Cerebellar nuclear complex (tissue), 1 donor: ENCODE measurements around the gene SLC19A3.
"Not testable (repeated sequence)": the region's sequence is repeated elsewhere in the genome, so short reads cannot be mapped to it uniquely, and the experiment has no call there.

Experiments used
- DNase-seq, 2 experiments: peaks; one replicate each; lab custom pipeline; 2025; lab: John Stamatoyannopoulos, UW

SLC19A3 gene

GRCh38 chr2:227703280-227703732, 14.5 kb downstream of the SLC19A3 start:
- no peak for DNase-seq

DNA sequence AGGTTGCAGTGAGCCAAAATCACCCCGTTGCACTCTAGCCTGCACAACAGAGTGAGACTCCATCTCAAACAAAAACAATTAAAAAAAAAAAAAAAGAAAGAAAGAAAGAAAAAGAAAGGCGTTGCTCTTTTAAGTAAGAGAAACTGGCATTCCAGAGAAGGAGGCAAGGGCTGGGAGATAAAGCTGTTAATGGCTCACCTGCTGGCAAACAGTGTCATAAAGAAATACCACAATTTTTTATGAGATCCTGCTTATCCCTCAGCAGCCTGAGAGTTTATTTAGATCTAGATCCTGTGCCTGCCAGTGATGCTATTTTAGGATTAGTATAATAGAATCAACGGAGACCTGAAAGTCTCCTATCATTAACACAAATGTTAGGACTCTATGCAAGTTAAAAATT, 16.3 kb downstream of the SLC19A3 start:
- DNase-seq = no peak

GRCh38 chr2:227696990-227697679, 20.7 kb downstream of the SLC19A3 start:
- DNase-seq = no peak

DNA sequence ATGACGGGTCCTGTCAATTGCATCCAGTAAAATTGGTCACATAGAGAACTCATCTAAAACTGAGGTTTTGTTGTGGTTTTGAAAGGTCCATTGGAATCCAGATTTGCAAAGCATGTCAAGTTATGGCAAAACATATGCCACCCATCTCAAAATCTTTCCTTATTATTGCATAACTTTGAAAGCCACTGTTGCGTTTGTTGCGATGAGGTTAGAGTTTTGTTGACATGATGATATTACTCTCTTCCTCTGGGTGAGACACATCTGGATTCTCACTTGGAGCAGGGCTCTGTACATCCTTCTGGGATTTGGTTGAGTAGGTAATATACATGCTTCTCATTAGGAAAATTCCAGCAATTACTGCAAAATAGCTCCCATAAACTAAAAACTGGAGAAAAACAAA, 30.6 kb downstream of the SLC19A3 start:
- DNase-seq = no peak

- DNase-seq = no peak
These were observed 33.6 kb downstream of the SLC19A3 start for GRCh38 chr2:227684258-227684657.

- DNase-seq = no peak
These were observed 39.9 kb downstream of the SLC19A3 start for GRCh38 chr2:227677928-227678327.

DNA sequence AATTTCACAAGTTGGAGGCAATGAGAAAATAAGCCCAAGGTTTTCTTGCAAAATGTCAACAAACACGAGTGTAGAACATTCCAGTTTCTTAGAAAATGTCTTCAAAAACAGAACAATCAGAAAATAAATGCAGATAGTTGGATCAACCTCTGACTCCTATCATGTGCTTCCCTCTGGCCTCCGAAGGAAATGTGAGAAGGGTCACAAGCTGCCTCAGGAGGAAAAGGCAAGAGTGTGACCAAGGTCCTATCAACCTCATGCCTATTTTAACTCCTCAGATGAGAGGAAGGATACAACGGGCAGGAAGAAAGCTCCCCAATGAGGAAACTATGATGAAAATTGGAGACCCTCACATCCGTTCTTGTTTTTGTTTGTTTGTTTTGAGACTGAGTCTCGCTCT, 43.3 kb downstream of the SLC19A3 start:
- no peak for DNase-seq

DNA sequence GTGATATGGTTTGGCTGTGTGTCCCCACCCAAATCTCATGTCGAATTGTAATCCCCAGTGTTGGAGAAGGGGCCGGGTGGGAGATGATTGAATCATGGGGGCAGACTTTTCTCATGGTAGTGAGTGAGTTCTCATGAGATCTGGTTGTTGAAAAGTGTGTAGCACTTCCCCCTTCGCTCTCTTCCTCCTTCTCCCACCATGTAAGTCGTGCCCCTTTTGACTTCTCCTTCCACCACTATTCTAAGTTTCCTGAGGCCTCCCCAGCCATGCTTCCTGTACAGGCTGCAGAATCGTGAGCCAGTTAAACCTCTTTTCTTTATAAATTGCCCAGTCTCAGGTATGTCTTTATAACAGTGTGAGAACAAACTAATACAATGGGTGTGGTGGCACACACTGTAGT, 44.2 kb downstream of the SLC19A3 start:
- not testable (repeated sequence) for DNase-seq

- no peak for DNase-seq
These were observed 46.5 kb downstream of the SLC19A3 start for GRCh38 chr2:227671170-227671905.

- not testable (repeated sequence) for DNase-seq
These were observed 51.1 kb downstream of the SLC19A3 start, which contains the start of gene SCYGR5 for GRCh38 chr2:227666631-227667170. TSS of gene SCYGR5 (plus strand) at chr2:227666804. CDS start at chr2:227666804, 0 bp downstream.

DNA sequence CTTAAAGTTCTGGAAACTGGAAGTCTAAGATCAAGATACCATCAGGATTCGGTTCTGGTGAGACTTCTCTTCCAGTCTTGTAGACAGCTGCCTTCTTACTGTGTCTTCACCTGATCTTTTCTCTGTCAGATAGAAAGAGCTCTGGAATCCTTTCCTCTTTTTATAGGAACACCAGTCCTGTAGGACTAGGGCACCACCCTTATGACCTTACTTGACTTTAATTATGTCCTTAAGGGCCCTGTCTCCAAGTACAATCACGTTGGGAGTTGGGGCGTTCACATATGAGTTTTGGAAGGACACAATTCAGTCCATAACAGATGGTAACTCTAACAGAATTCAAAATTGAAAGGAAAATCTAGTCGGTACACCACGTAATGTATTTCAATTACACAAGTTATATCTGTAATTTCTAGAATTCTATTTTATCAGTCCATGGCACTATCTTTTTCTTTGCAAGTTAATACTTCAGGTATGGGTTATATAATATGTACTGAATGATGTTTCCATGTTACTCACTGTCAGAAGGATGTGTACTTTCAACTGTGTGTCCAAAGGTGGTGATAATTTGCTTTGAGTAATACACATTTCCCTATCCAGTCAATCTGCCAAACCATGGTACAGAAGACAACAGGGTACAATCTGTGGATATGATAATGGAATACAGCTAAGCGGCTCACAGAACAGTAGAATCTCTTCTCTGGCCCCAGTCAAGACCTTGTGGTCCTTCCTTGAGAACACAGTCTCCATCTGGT, 52.5 kb downstream of the SLC19A3 start:
- DNase-seq = no peak

DNA sequence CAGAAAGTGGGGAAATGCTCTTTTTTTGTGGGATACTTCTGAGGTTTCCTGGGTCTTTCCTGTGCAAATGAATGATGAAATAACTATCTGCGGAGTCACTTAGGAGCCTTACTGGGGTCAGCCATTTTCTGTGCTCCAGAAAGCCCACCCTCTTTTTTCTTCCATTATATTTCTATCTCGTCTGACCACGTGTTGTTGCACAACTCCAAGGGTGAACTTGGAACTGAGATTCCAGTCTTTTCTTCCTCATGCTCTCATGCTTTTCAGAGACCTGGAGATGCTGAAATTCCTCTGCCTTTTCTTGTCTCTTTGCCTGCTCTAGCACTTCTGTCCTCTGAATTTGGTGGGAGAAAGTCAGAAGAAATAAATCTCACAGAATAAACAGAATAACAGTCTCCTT, 56.0 kb downstream of the SLC19A3 start:
- DNase-seq = no peak

- no peak for DNase-seq
These were observed 56.7 kb downstream of the SLC19A3 start for GRCh38 chr2:227661025-227661649.

DNA sequence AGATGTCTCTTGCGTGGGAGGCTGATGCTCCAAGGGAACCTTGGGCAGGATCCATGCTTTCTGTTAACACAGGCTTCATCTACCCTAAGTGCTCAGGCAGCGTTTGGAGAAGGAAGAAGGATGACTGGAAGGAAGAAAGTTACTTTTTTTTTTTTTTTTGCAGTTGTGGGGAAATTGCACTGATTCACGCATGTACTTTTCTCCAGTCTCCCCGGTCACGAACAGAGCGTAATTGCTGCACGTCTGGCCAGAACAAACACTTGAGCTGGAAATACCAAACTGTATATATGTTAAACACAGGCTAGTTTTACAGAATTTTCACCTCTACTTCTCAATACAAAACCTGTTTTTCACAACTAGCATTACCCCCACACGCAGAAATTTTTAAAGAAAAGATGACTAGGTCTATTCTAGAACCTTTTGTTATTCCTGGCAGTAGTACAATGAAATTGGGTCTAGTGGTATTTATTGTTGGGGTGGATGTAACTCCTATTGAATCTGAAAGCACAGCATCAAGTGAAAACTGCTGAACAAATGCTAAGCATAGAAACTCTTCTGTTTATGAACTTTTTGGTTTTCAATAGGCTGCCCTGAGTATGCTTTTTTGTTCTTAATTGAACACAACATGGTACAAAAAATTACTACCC, 60.5 kb downstream of the SLC19A3 start:
- DNase-seq = no peak

- no peak for DNase-seq
These were observed 62.4 kb downstream of the SLC19A3 start for GRCh38 chr2:227655454-227655853.

DNA sequence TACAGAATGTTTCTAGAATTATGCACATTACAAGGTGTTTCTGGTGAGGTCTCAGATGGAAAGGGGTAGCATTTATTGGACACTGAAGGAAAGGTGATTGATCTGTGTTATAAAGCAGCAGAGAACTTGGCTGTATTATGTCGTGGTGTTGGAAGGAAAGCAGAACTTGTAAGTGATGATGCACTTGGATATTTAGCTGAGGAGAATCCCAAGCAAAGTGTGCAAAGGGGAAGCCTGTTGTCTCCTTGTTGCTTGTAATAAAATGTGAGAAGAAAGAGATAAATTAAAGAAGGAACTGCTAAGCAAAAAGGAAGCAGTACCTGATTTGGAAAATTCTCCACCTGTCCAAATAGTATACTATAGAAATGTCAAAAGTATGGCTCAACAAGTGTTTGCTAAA, 63.4 kb downstream of the SLC19A3 start:
- no peak for DNase-seq

GRCh38 chr2:227653419-227653818, 64.4 kb downstream of the SLC19A3 start:
- DNase-seq = no peak

- no peak for DNase-seq
These were observed 73.8 kb downstream of the SLC19A3 start for GRCh38 chr2:227643990-227644551.

- no peak for DNase-seq
These were observed 75.2 kb downstream of the SLC19A3 start for GRCh38 chr2:227642656-227643055.

- DNase-seq = no peak
These were observed 83.6 kb downstream of the SLC19A3 start for GRCh38 chr2:227634201-227634600.
